Fibroblast of mammary gland (primary cell): ENCODE data around the gene PHACTR1.

Experiments used
- DNase-seq: peaks from one replicate; pipeline ENCODE4 v3.0.0-alpha.2; 2010; ENCODE audit warnings: low read depth
- H3K4me3 ChIP-seq: 2 replicates; pipeline ENCODE4 v1.5.1; 2011; ENCODE audit warnings: low read depth, mild to moderate bottlenecking, low read length, moderate library complexity; ENCODE audit not compliant: control insufficient read depth
- CTCF ChIP-seq: conservative IDR thresholded peaks from 2 replicates; pipeline ENCODE4 v1.5.1; 2011; ENCODE audit warnings: low read depth, low read length, inconsistent platforms; ENCODE audit not compliant: control insufficient read depth, insufficient read depth

PHACTR1 gene

GRCh38 chr6:13026557-13026956 lies 310.0 kb downstream of the PHACTR1 start:
- TF ChIP-seq CTCF = no peak
- DNase-seq = no peak
- H3K4me3 ChIP-seq = no peak overlapping the region

GRCh38 chr6:13027207-13027606 lies 310.6 kb downstream of the PHACTR1 start:
- no peak for DNase-seq
- no peak for TF ChIP-seq CTCF
- H3K4me3 ChIP-seq = no peak overlapping the region

- TF ChIP-seq CTCF = no peak
- no peak for DNase-seq
- no peak overlapping the region for H3K4me3 ChIP-seq
Observed at GRCh38 chr6:13030396-13030795, 313.8 kb downstream of the PHACTR1 start.

GRCh38 chr6:13032566-13032965 lies 316.0 kb downstream of the PHACTR1 start:
- TF ChIP-seq CTCF = no peak
- H3K4me3 ChIP-seq = no peak overlapping the region

GRCh38 chr6:13033145-13033544 lies 316.6 kb downstream of the PHACTR1 start:
- TF ChIP-seq CTCF = no peak
- no peak for DNase-seq
- H3K4me3 ChIP-seq = no peak overlapping the region

More at GRCh38 chr6:13032566-13032965, 316.0 kb downstream of the PHACTR1 start:
- DNase-seq = no peak

- no peak for DNase-seq
- no peak overlapping the region for H3K4me3 ChIP-seq
- no peak for TF ChIP-seq CTCF
Observed at GRCh38 chr6:13034316-13034715, 317.7 kb downstream of the PHACTR1 start.

- DNase-seq = no peak
- no peak for TF ChIP-seq CTCF
- no peak overlapping the region for H3K4me3 ChIP-seq
Observed at GRCh38 chr6:13035606-13036005, 319.0 kb downstream of the PHACTR1 start.
